Activated CD8-positive, alpha-beta memory T cell treated with anti-CD3 and anti-CD28 coated beads, Interleukin-2, amount 50 U/mL, for 1 hour (primary cell): ENCODE measurements around the gene ZMYND8.
"Not testable (repeated sequence)": the region's sequence is repeated elsewhere in the genome, so short reads cannot be mapped to it uniquely, and the experiment has no call there.

Source experiments
- DNase-seq: peaks from one replicate; pipeline ENCODE4 v3.0.0-alpha.2; 2020; ENCODE audit errors: extremely low read depth

ZMYND8 gene

GRCh38 chr20:47204008-47204849 is 152.3 kb downstream of the ZMYND8 start:
- no peak for DNase-seq

DNA sequence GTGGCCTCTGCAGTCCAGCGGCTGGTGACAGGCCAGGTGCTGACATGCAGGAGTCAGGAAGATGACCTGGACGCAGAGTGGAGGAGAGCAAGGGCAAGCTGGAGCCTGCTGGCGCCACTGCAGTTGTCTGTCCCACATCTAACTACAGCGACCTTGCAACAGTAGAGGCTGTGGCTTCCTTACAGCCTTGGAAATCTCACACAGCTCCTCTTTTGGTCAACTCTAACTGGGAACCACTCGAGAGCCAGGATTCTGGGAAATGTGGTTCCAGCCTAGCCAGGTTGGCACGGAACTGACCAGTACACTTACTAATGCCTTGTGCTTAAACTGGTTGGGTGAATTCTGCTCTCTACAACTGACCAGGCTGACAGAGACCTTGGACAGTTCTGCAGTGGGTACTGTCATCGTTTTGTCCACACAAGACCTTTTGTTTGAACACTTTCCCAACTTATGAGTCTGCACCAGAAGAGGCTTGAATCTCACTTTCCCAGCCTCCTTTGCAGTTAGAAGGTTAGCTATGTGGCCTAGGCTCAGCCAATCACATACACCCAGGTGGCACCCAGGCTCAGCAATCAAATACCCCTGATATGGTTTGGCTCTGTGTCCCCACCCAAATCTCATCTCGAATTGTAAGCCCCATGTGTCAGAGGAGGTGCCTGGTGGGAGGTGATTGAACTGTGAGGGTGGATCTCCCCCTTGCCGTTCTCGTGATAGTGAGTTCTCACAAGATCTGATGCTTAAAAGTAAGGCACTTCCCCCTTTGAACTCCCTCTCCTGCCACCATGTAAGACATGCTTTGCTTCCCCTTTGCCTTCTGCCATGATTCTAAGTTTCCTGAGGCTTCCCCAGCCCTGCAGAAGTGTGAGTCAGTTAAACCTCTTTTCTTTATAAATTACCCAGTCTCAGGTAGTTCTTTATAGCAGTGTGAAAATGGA is 153.5 kb downstream of the ZMYND8 start:
- no peak for DNase-seq

DNA sequence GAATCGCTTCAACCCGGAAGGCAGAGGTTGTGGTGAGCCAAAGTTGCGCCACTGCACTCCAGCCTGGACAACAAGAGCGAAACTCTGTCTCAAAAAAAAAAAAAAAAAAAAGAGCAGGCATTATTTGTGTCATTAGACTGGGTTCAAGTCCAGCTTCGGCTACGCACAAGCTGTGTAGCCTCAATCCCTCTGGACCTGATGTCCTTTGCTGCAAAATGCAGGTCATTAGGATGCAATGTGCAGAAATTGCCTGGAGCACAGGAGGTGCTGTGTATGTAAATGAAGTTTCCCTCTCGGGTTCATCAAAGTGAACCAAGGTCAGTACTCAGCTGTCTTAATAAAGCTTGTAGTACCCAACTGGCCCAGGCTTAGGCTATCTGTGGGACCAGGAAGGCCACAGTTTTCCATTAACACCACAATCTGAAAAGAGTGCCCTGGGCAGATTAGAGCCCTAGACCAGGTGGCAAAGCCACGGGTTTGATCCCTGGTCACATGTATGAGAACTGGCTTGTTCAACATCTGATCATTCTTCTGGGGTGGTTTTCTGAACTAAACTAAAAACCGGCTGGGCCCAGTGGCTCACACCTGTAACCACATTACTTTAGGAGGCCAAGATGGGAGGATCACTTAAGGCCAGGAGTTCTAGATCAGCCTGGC is 155.3 kb downstream of the ZMYND8 start:
- no peak for DNase-seq

- no peak for DNase-seq
Measured at GRCh38 chr20:47198996-47199552, 157.4 kb downstream of the ZMYND8 start.

- no peak for DNase-seq
Measured at GRCh38 chr20:47198254-47198671, 158.2 kb downstream of the ZMYND8 start.

GRCh38 chr20:47196091-47197081 is 160.1 kb downstream of the ZMYND8 start:
- DNase-seq, result no peak

DNA sequence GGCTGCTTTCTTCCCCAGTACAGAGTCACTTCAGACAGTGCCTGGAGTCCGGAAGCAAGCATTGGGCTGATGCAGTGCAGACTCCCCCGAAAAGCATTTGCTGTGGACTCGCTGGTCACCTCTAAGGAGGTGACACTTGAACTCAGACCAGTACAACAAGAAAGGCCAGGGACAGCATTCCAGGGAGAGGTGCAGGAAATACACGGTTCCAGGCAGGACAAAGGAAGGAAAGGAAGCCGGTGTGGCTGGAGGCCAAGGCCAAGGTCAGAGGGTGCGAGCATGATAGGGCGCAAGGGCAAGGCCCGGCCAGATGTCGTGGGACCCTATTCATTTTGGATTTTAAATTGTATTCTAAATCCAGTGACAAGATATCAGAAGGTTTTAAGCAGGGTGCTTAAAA is 160.9 kb downstream of the ZMYND8 start:
- DNase-seq, result no peak

GRCh38 chr20:47191956-47192355 is 164.5 kb downstream of the ZMYND8 start:
- DNase-seq, result no peak

DNA sequence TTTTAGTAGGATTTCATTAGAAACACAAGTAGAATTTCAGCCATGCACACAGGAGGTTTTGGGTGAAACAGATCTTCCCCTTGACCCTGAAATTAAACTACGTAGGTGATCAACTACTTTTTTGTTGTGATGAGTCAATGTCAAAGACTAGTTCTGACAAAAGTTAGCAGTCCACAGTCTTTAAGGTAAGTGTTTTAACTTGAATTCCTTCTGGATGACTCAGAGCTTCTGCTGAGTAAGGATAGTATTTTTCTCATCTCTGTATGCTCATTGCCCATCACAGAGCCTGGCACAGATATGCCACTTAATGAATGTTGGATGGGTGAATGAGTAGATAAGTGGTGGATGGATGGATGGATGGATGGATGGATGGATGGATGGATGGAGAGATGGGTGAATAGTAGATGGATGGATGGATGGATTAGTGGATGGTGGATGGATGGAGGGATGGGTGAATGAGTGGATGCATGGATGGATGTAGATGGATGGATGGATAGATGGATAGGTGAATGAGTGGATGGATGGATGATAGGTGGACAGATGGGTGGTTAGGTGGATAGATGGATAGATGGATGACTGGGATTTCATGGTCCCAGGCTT is 165.3 kb downstream of the ZMYND8 start:
- DNase-seq, result no peak

- DNase-seq, result no peak
Measured at GRCh38 chr20:47189060-47189459, 167.4 kb downstream of the ZMYND8 start.

DNA sequence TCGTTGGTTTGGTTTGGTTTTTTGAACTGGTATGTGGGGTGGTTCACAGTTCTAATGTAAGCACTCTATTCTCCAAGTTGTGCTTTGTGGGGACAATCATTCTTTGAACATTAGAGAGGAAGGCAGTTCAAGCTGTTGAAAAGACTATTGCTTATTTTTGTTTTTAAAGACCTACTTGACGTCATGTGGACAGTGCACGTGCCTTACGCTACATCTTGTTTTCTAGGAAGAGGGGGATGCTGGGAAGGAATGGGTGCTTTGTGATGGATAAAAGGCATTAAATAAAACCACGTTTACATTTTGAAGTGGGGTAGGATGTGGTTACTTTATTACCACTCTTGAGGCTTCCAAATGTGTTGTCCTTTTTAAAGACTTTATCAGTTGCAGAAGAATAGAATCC is 168.0 kb downstream of the ZMYND8 start:
- DNase-seq, result no peak

DNA sequence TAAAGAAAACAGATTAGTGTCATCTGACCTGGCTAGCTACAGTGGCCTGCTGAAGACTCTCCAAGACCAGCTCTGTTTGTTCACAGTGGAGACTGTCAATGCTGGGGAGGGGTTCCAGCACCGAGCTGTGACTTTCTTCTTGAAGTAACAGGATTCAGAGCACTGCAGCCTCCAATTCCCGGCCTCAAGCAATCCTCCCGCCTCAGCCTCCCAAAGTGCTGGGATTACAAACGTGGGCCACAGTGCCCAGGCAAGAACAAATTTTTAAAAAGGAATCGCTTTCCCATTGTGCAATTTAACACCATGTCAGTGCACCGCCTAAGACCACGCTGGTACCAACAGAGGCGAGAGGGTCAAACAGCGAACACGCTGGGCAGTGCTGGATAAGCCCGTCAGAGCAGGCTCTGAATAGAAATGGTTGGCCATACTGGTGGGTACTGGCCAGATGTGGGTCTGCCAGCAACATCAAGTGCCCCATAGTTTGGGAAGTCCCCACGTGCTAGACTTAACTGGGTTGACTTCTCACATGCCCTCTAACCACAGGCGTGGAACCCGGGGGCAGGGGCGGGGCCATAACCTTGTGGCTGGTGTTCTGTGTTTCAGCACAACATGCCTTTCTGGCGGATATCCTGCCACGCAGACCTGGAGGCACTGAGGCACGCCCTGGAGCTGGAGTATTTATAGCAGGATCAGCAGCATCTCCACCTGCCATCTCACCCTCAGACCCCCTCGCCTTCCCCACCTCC is 168.9 kb downstream of the ZMYND8 start:
- DNase-seq, result no peak

- DNase-seq, result no peak
Measured at GRCh38 chr20:47183367-47183766, 173.1 kb downstream of the ZMYND8 start.

DNA sequence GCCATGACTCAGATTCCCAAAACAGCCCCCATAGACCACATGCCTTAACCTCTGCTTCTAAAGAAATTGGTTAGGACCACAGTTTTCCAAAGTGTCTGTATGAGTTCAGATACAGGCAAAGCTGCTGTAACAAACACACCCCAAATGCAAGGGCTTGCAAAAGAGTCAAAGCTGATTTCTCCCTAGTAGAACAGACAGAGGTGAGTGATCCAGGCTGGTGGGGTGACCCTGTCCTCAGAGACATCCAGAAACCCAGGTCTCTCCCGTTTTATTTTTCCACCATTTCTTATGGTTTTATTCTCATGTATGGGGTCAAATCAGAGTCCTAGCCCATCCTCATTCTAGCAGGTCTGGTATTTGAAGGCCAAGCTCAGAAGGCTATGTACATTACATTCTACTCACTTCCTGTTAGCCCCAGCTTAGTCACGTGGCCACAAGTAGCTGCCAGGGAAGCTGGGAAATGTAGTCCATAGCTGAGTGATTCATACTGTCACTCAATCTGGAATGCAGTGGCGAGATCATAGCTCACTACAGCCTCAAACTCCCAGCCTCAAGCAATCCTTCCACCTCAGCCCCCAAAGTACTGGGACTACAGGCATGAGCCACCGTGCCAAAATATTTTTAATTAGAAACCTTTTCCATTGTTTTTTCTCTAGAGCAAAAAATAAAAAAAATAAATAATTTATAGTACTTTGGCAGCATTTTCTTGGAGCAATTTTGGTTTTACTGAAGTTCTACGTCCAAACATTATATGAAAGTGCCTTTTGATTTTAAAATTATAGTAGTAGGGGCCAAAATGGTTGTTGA is 175.2 kb downstream of the ZMYND8 start:
- no peak for DNase-seq

- no peak for DNase-seq
Measured at GRCh38 chr20:47179267-47179666, 177.2 kb downstream of the ZMYND8 start.

- no peak for DNase-seq
Measured at GRCh38 chr20:47178851-47179250, 177.6 kb downstream of the ZMYND8 start.

DNA sequence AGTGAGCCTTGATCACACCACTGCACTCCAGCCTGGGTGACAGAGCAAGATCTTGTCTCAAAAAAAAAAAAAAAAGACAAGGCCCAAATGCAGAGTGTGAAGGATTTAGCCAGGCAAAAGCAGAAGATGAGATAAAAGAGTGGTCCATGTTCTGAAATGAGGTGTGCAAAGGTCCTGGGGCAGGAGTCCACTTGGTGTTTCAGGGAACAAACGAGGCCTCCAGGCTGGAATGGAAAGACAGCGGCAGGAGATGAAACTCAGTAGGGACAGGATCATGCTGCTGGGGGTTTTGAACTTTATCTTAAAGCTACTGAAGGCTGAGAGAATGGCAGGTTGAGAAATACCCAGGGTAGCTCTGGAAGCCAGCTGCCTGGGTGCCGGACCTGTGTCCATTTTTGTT is 178.2 kb downstream of the ZMYND8 start:
- DNase-seq, result no peak

- not testable (repeated sequence) for DNase-seq
Measured at GRCh38 chr20:47176217-47176616, 180.3 kb downstream of the ZMYND8 start.

GRCh38 chr20:47175493-47175892 is 181.0 kb downstream of the ZMYND8 start:
- DNase-seq, result no peak
